ENCODE data around the gene TH.

DNA sequence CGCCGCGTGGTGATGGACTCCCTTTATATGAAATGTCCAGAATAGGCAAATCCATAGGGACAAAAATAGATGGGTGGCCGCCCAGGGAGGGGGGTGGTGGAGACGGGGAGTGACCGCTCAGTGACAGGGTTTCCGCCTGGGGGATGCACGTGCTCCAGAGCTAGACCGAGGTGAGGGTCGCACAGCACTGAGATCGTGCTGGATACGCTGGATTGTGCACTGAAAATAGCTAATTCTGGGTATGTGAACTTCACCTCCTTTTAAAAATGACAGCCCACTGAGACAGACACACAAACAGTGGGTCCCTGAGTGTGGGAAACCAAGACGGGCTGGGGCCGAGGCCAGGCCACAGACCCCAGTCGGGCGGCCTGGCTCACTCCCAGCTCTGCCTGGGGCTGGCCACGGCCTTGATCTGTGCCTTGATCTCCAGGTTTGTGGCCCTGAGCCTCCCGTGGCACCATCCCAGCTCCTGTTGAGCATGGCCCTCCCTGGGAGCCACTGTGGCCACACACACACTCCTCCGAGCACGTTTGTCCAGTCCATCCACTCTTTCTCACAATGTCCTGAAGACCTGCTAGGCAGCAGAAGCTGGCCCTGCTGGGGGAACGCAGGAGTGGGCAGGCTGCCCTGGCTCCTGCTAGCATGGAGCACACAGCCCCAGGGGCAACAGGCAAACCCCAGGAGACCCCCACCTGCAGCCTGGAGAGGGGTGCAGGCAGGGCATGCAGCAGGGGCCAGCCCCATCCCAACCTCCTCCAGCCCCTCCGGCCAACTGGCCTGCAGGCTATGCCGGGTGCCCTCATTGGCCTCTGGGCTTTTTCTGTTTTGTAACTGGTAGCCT, 41.0 kb upstream of the TH start:
- TF ChIP-seq, protein P1, sequence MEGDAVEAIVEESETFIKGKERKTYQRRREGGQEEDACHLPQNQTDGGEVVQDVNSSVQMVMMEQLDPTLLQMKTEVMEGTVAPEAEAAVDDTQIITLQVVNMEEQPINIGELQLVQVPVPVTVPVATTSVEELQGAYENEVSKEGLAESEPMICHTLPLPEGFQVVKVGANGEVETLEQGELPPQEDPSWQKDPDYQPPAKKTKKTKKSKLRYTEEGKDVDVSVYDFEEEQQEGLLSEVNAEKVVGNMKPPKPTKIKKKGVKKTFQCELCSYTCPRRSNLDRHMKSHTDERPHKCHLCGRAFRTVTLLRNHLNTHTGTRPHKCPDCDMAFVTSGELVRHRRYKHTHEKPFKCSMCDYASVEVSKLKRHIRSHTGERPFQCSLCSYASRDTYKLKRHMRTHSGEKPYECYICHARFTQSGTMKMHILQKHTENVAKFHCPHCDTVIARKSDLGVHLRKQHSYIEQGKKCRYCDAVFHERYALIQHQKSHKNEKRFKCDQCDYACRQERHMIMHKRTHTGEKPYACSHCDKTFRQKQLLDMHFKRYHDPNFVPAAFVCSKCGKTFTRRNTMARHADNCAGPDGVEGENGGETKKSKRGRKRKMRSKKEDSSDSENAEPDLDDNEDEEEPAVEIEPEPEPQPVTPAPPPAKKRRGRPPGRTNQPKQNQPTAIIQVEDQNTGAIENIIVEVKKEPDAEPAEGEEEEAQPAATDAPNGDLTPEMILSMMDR (IDR thresholded peaks at IDR 0.05; ENCODE audit: low read length) = no peak
- TF ChIP-seq EZH2 (IDR thresholded peaks at IDR 0.05; ENCODE audit: borderline replicate concordance, low read length) = no peak
